H1 (cell line): ENCODE results near the gene TAAR9. TPM values are rescaled to one million over a fixed set of nuclear protein-coding genes. Genes with fewer than 3 reads are reported as not detected.

Source experiments
- CTCF ChIA-PET: fragments of 300-600 bp; sonication (Branson Sonifier 250); formaldehyde crosslinking; loops from one replicate; lab custom pipeline; 2021; ENCODE audit not compliant: partially characterized antibody; lab: Charles Lee
- POLR2A ChIA-PET: fragments of 300-600 bp; sonication (Branson Sonifier 250); formaldehyde crosslinking; loops from one replicate; lab custom pipeline; 2021; ENCODE audit warnings: inconsistent platforms; ENCODE audit not compliant: partially characterized antibody; lab: Charles Lee
- DNase-seq, 2 experiments: peaks; one replicate each; pipeline versions ENCODE4 v3.0.0 to v3.0.0-alpha.2; 2010 to 2022; ENCODE audit warnings: low spot score in 2 of 2, low read depth in 1 of 2, mixed read lengths in 1 of 2
- FAIRE-seq: peaks from 2 replicates; lab custom pipeline; 2011; peaks lifted over from hg19 to GRCh38; lab: Jason Lieb, UNC
- H2AFZ ChIP-seq: 2 replicates; pipeline ENCODE4 v1.8.1; 2012; ENCODE audit warnings: low read length, inconsistent platforms
- H2AK5ac ChIP-seq: 2 replicates; pipeline ENCODE4 v1.6.1; 2013; ENCODE audit warnings: low read depth, low read length
- H2BK120ac ChIP-seq: replicated peaks from 2 replicates; pipeline ENCODE3; 2013; ENCODE audit warnings: low read depth, low read length, inconsistent platforms
- H2BK12ac ChIP-seq: 2 replicates; pipeline ENCODE4 v1.6.1; 2013; ENCODE audit warnings: low read depth, low read length
- H2BK15ac ChIP-seq: 2 replicates; pipeline ENCODE4 v1.6.1; 2013; ENCODE audit warnings: low read length
- H2BK20ac ChIP-seq: 2 replicates; pipeline ENCODE4 v1.6.1; 2013; ENCODE audit warnings: low read length
- H2BK5ac ChIP-seq: 2 replicates; pipeline ENCODE4 v1.6.1; 2013; ENCODE audit warnings: low read depth, low read length
- H3K14ac ChIP-seq: 2 replicates; pipeline ENCODE4 v1.6.1; 2013; ENCODE audit warnings: inconsistent platforms; ENCODE audit not compliant: insufficient read length
- H3K18ac ChIP-seq: 2 replicates; pipeline ENCODE4 v1.6.1; 2013; ENCODE audit warnings: low read length; ENCODE audit errors: extremely low read depth
- H3K23ac ChIP-seq: 2 replicates; pipeline ENCODE4 v1.6.1; 2013; ENCODE audit warnings: inconsistent platforms; ENCODE audit not compliant: insufficient read length
- H3K23me2 ChIP-seq: 2 replicates; pipeline ENCODE4 v1.6.1; 2013; ENCODE audit warnings: low read depth, low read length
- H3K27ac ChIP-seq: 2 replicates; pipeline ENCODE4 v1.6.1; 2011; ENCODE audit warnings: low read depth, low read length, inconsistent platforms
- H3K27me3 ChIP-seq, 4 experiments: replicated peaks in 1 of 4; 1 replicate in 1 of 4; 2 replicates in 3 of 4; pipeline versions ENCODE4 v1.6.1 to v1.8.1; 2011 to 2013; ENCODE audit warnings: low read length in 3 of 4, mild to moderate bottlenecking in 3 of 4, inconsistent platforms in 2 of 4, mixed read lengths in 2 of 4, moderate library complexity in 1 of 4; ENCODE audit not compliant: control insufficient read depth in 3 of 4, insufficient read depth in 3 of 4; ENCODE audit errors: extremely low read depth in 1 of 4
- H3K36me3 ChIP-seq, 4 experiments: 2 replicates each; pipeline versions ENCODE4 v1.6.1 to v1.8.1; 2011 to 2013; ENCODE audit warnings: mild to moderate bottlenecking in 4 of 4, low read length in 3 of 4, moderate library complexity in 2 of 4, control low read depth in 1 of 4, inconsistent platforms in 1 of 4; ENCODE audit not compliant: insufficient read depth in 4 of 4, control insufficient read depth in 2 of 4
- H3K4ac ChIP-seq: replicated peaks from 2 replicates; pipeline ENCODE3; 2013; ENCODE audit warnings: low read length, low read depth, mixed read lengths, inconsistent platforms; ENCODE audit not compliant: insufficient read length
- H3K4me1 ChIP-seq, 4 experiments: replicated peaks in 1 of 4; 1 replicate in 1 of 4; 2 replicates in 3 of 4; pipeline versions ENCODE4 v1.6.1 to v1.8.1; 2011 to 2013; ENCODE audit warnings: low read length in 3 of 4, inconsistent platforms in 2 of 4, mixed read lengths in 1 of 4; ENCODE audit not compliant: insufficient read depth in 4 of 4, control insufficient read depth in 3 of 4
- H3K4me2 ChIP-seq, 2 experiments: 2 replicates each; pipeline versions ENCODE4 v1.6.1 to v1.8.1; 2011 to 2013; ENCODE audit warnings: low read depth in 2 of 2, low read length in 2 of 2, control low read depth in 1 of 2, inconsistent platforms in 1 of 2, mild to moderate bottlenecking in 1 of 2; ENCODE audit not compliant: insufficient read depth in 1 of 2
- H3K4me3 ChIP-seq, 4 experiments: fragments of 200-600, 300-600 bp in 1 of 4; sonication (generic), shearing (Covaris generic), sonication (Bioruptor Twin) in 1 of 4; 2 replicates each; pipeline versions ENCODE4 v1.5.1 to v1.8.1; 2011 to 2016; ENCODE audit warnings: low read length in 4 of 4, low read depth in 3 of 4, control low read depth in 2 of 4, inconsistent platforms in 2 of 4, mild to moderate bottlenecking in 2 of 4, mixed read lengths in 1 of 4, moderate library complexity in 1 of 4; ENCODE audit not compliant: insufficient read depth in 2 of 4; ENCODE audit errors: extremely low read depth in 1 of 4
- H3K56ac ChIP-seq: replicated peaks from 2 replicates; pipeline ENCODE3; 2013; ENCODE audit warnings: low read depth, mild to moderate bottlenecking, mixed read lengths, low read length, inconsistent platforms; ENCODE audit not compliant: insufficient read length
- H3K79me1 ChIP-seq: 2 replicates; pipeline ENCODE4 v1.6.1; 2013; ENCODE audit warnings: low read depth, low read length, control low read depth
- H3K79me2 ChIP-seq, 2 experiments: 2 replicates each; pipeline versions ENCODE4 v1.6.1 to v1.8.1; 2012 to 2013; ENCODE audit warnings: low read length in 2 of 2, mild to moderate bottlenecking in 2 of 2, inconsistent platforms in 1 of 2; ENCODE audit not compliant: insufficient read depth in 2 of 2, control insufficient read depth in 1 of 2
- H3K9ac ChIP-seq, 4 experiments: replicated peaks in 1 of 4; 1 replicate in 1 of 4; 2 replicates in 3 of 4; pipeline versions ENCODE4 v1.6.1 to v1.8.1; 2011 to 2013; ENCODE audit warnings: low read depth in 3 of 4, low read length in 3 of 4, control low read depth in 2 of 4, mild to moderate bottlenecking in 2 of 4, moderate library complexity in 2 of 4, inconsistent platforms in 1 of 4; ENCODE audit errors: extremely low read depth in 1 of 4
- H3K9me3 ChIP-seq, 2 experiments: 2 replicates each; pipeline versions ENCODE4 v1.6.1 to v1.8.1; 2012 to 2013; ENCODE audit warnings: mild to moderate bottlenecking in 2 of 2, moderate library complexity in 2 of 2, control low read depth in 1 of 2, inconsistent platforms in 1 of 2, low read depth in 1 of 2, low read length in 1 of 2, mixed read lengths in 1 of 2; ENCODE audit not compliant: insufficient read depth in 2 of 2
- H4K20me1 ChIP-seq, 2 experiments: replicated peaks in 1 of 2; 2 replicates each; pipeline versions ENCODE3 to v1.8.1; 2011 to 2013; ENCODE audit warnings: inconsistent platforms in 2 of 2, low read length in 2 of 2, mild to moderate bottlenecking in 1 of 2; ENCODE audit not compliant: insufficient read depth in 2 of 2, control insufficient read depth in 1 of 2
- H4K5ac ChIP-seq: 2 replicates; pipeline ENCODE4 v1.6.1; 2013; ENCODE audit warnings: low read length, low read depth, mixed read lengths, inconsistent platforms; ENCODE audit not compliant: insufficient read length
- H4K8ac ChIP-seq: 2 replicates; pipeline ENCODE4 v1.8.0; 2013; ENCODE audit warnings: mild to moderate bottlenecking, moderate library complexity, low read length, inconsistent platforms; ENCODE audit not compliant: insufficient read depth; ENCODE audit errors: extremely low read depth
- H4K91ac ChIP-seq: replicated peaks from 2 replicates; pipeline ENCODE3; 2013; ENCODE audit warnings: low read length, mixed read lengths, inconsistent platforms; ENCODE audit not compliant: insufficient read length
- CHD1 ChIP-seq: IDR thresholded peaks from 2 replicates; pipeline ENCODE4 v1.6.1; 2012; ENCODE audit warnings: low read depth, low read length, improper control_type of control experiment
- CHD2 ChIP-seq: IDR thresholded peaks from 2 replicates; pipeline ENCODE4 v1.6.1; 2012; ENCODE audit warnings: low read length, improper control_type of control experiment
- FOSL1 ChIP-seq: IDR thresholded peaks from 2 replicates; pipeline ENCODE4 v1.6.1; 2011; ENCODE audit warnings: mild to moderate bottlenecking, low read depth, low read length, moderate library complexity; ENCODE audit not compliant: insufficient read depth
- GABPA ChIP-seq: IDR thresholded peaks from 2 replicates; pipeline ENCODE4 v1.6.1; 2011; ENCODE audit warnings: mild to moderate bottlenecking, low read length, moderate library complexity, borderline replicate concordance; ENCODE audit not compliant: insufficient read depth
- GTF2F1 ChIP-seq: IDR thresholded peaks from 2 replicates; pipeline ENCODE4 v1.6.1; 2012; ENCODE audit warnings: low read depth, low read length, improper control_type of control experiment, borderline replicate concordance
- JUND ChIP-seq: IDR thresholded peaks from 2 replicates; pipeline ENCODE4 v1.6.1; 2011; ENCODE audit warnings: mild to moderate bottlenecking, improper control_type of control experiment, low read length
- KDM1A ChIP-seq: fragments of 200-600, 300-600 bp; sonication (generic); IDR thresholded peaks from 2 replicates; pipeline ENCODE4 v1.7.1; 2016; ENCODE audit warnings: mild to moderate bottlenecking, low read length, borderline replicate concordance
- NRF1 ChIP-seq: IDR thresholded peaks from 2 replicates; pipeline ENCODE4 v1.6.1; 2011; ENCODE audit warnings: mild to moderate bottlenecking, low read depth, low read length, improper control_type of control experiment
- TBP ChIP-seq: IDR thresholded peaks from 2 replicates; pipeline ENCODE4 v1.6.1; 2011; ENCODE audit warnings: low read depth, low read length, improper control_type of control experiment
- TEAD4 ChIP-seq: IDR thresholded peaks from 2 replicates; pipeline ENCODE4 v1.6.1; 2012; ENCODE audit warnings: low read depth, low read length, inconsistent platforms, mixed read lengths
- WGBS, 2 experiments: shearing (Covaris generic) in 1 of 2; methylation state at CpG; one replicate each; pipeline versions ENCODE4 v1.1.6 to v1.1.7; 2013 to 2015; ENCODE audit warnings: low lambda C conversion rate in 2 of 2, mixed read lengths in 2 of 2, inconsistent platforms in 1 of 2, low coverage in 1 of 2, missing lambda C conversion rate in 1 of 2; ENCODE audit not compliant: insufficient replicate concordance in 2 of 2, insufficient coverage in 1 of 2, insufficient read length in 1 of 2; ENCODE audit errors: extremely low coverage in 1 of 2, missing lambda C conversion rate in 1 of 2; 5-methylcytosine and 5-hydroxymethylcytosine counted together
- polyA plus RNA-seq, 7 experiments: library from polyadenylated mRNA; depleted of rRNA in 3 of 7; stranded (reverse) in 5 of 7; unstranded in 2 of 7; fragments of >200 nt in 5 of 7; fragments of 200-250 nt in 2 of 7; gene quantifications; 1 replicate in 5 of 7; 2 replicates in 1 of 7; 4 replicates in 1 of 7; pipeline versions ENCODE4 v1.2.1 to v1.2.3, GENCODE V29; 2011 to 2013; ENCODE audit warnings: missing spikeins in 2 of 7, mixed read lengths in 2 of 7
- total RNA-seq: library from RNA; stranded (reverse); fragmentation: NEBNext Ultra II Directional; extraction: Animal tissue kit (Norgen Biotek cat#: 25700); gene quantifications from 2 replicates; pipeline ENCODE4 v1.2.1, GENCODE V29; 2021

TAAR9 gene
- total and polyA plus RNA-seq, 2 of the 8 experiments (the other 6 are each of a cell fraction or from before 2014, with no cell fraction given): not detected

GRCh38 chr6:132506869-132507808 lies 30.9 kb upstream of the TAAR9 start:
- Histone ChIP-seq H2BK15ac (no peak overlapping the region), H3K9ac (no peak overlapping the region), H3K23me2 (no peaks in the 10 kb centered on the region), H4K5ac (no peak overlapping the region), H3K56ac (no peak overlapping the region), H4K20me1 (peaks cover 0 to 2% of the 10 kb centered on the region in 2 experiments), H3K27ac (no peak overlapping the region), H2BK5ac (no peak overlapping the region), H3K79me2 (peaks cover 0 to 77% of the 10 kb centered on the region in 2 experiments; a peak in 3 of 4 replicates), H2BK12ac (no peak overlapping the region), H2AK5ac (no peak overlapping the region), H3K79me1 (peaks cover 11% of the 10 kb centered on the region; the same call in 1 of the 2 replicates), H3K4me2 (no peak overlapping the region), H3K27me3 (no peaks in the 10 kb centered on the region), H3K14ac (no peak overlapping the region), H3K23ac (no peak overlapping the region), H3K4ac (no peak overlapping the region), H2AFZ (no peak overlapping the region), H3K36me3 (0 out of 8 replicates have a peak, but pooled peaks cover 0 to 4% (median under 1%) of the 10 kb centered on the region in 4 experiments), H3K18ac (no peak overlapping the region), H2BK120ac (no peak overlapping the region), H4K91ac (no peak overlapping the region), H4K8ac (no peak overlapping the region), H3K9me3 (no peaks in the 10 kb centered on the region), H2BK20ac (no peak overlapping the region), H3K4me3 (no peak overlapping the region), H3K4me1 (peaks cover 0 to 4% (median under 1%) of the 10 kb centered on the region in 4 experiments; a peak in 3 of 7 replicates)
- DNase-seq (no peak), FAIRE-seq (no peak)
- 89% methylated on average over 5 of the region's 5 CpGs; no CpG with 5 or more reads in 1 of the 2 experiments for WGBS, 2 experiments
- no peak for TF ChIP-seq CHD2
- no peak for TF ChIP-seq GABPA
- no peak for TF ChIP-seq TBP
- no peak for TF ChIP-seq CHD1
- no peak for TF ChIP-seq GTF2F1
- no peak for TF ChIP-seq KDM1A
- TF ChIP-seq FOSL1: no peak
- no peak for TF ChIP-seq JUND
- no peak for TF ChIP-seq TEAD4
- no peak for TF ChIP-seq NRF1
- ChIA-PET POLR2A (no interaction called here), CTCF (interaction anchor here (1.0 to 1.2 kb wide), 2 partner anchors 209 to 260 kb away, joined by 3 to 4 read pairs; no protein-coding TSS in a partner anchor)
